HG03175 (cell line): Measurements from ENCODE around the gene COX6B1.
"Not testable (repeated sequence)": the region's sequence is repeated elsewhere in the genome, so short reads cannot be mapped to it uniquely, and the experiment has no call there.

ENCODE experiments used
- ATAC-seq: cut with Tn5 transposase; IDR thresholded peaks from one replicate; pipeline ENCODE4 v1.9.1; 2021; ENCODE audit warnings: mild to moderate bottlenecking, moderate library complexity; ENCODE audit not compliant: unreplicated experiment

Gene COX6B1

GRCh38 chr19:35665157-35665556 is 17.0 kb downstream of the COX6B1 start:
- ATAC-seq = no peak

DNA sequence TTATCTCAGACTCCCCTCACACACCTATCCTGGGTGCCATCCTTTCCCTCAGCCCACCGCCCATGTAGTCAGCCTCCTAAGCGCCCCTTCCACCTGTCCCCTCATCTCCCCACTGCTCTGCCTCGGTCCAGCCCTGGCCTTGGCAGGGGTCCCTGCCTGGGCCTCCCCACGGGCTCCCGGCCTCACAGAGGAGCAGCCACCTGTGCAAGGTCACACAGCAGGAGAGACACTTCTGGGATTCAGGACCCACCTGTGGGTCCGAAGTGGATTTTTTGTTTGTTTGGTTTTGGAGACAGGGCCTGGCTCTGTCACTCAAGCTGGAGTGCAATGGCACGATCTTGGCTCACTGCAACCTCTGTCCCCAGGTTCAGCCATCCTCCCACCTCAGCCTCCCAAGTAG is 17.5 kb downstream of the COX6B1 start:
- no peak for ATAC-seq

DNA sequence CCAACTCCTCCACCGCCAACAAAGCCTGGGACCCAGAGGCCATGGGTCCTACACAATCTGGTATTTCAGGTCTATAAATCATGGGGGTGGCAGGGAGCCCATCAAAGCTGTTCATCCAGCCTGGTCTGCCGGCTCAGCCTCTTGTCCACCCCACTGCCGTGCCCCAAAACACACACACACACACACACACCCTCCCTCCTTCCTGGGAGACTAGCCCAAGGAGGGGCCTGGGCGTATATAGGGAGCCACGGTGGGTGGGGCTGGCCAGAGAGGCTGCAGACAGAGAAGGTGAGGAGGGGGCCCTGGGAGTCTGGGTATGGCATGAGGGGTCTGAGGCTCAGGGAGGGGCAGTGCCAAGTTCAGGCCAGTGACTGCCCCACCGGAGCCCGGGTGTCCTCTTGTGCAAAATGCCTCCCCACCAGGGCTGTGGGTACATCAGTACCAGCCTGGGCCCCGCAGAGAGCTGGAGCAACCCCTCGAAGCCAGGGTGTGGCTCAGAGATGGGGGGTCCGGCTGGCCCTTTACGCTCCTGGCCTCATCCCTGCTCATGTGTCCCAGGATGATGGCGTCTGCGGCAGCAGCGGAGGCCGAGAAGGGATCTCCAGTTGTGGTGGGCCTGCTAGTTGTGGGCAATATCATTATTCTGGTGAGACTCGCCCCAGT is 18.3 kb downstream of the COX6B1 start, which contains the start of gene UPK1A:
Gene UPK1A, plus strand, starts transcription at position 267 of the 663 bp plus-strand sequence. Its CDS starts 296 bp downstream, at position 563.
- no peak for ATAC-seq

GRCh38 chr19:35669566-35669965 is 21.4 kb downstream of the COX6B1 start:
- no peak for ATAC-seq

- no peak for ATAC-seq
These were observed 21.9 kb downstream of the COX6B1 start for GRCh38 chr19:35669974-35670373.

DNA sequence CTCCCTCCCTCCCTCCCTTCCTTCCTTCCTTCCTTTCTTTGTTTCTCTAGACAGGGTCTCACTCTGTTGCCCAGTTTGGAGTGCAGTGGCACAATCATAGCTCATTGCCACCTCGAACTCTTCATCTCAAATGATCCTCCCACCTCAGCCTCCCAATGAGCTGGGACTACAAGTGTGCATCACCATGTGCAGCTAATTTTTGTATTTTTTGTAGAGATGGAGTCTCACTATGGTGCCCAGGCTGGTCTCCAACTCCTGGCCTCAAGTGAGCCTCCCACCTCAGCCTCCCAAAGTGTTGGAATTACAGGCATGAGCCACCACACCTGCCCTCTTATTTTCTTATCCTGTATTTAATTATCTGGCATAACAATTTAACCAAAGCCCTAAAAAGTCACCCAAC is 22.6 kb downstream of the COX6B1 start:
- ATAC-seq = no peak

- ATAC-seq = no peak
These were observed 23.7 kb downstream of the COX6B1 start for GRCh38 chr19:35671818-35672217.

- no peak for ATAC-seq
These were observed 25.1 kb downstream of the COX6B1 start for GRCh38 chr19:35673121-35673804.

DNA sequence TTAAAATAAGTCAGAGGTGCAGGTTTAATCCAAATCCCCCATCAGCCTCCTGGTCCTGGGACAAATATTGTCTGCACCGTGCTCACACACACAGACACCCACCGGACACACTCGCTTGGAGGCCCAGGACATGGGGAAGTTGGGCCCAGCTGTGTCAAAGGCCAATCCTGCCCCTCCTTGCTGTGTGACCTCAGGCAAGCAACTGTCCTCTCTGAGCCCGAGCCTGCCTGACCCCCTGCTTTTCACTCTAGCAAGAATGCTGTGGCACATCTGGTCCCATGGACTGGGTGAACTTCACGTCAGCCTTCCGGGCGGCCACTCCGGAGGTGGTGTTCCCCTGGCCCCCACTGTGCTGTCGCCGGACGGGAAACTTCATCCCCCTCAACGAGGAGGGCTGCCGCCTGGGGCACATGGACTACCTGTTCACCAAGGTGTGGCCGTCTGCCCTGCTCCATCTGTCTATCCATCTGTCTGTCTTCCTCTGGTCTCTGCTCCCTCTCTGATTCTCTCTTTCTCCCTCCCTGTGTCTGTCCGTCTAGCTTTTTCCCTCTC is 27.5 kb downstream of the COX6B1 start:
- no peak for ATAC-seq

DNA sequence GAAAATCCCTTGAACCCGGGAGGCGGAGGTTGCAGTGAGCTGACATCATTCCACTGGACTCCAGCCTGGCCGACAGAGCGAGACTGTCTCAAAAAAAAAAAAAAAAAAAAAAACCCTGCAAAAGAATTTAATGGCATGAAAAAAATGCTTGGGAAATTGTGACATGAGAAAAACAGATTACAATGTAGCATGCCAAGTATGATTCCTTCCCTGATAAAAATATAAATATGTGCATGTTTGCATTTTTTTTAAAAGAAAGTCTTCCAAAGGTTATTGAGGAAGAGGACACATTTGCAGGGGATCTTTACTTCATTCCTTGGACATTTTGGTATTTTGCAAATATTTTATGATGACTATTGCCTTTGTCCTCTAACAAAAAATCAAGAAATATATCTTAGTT is 41.7 kb downstream of the COX6B1 start:
- ATAC-seq = no peak

DNA sequence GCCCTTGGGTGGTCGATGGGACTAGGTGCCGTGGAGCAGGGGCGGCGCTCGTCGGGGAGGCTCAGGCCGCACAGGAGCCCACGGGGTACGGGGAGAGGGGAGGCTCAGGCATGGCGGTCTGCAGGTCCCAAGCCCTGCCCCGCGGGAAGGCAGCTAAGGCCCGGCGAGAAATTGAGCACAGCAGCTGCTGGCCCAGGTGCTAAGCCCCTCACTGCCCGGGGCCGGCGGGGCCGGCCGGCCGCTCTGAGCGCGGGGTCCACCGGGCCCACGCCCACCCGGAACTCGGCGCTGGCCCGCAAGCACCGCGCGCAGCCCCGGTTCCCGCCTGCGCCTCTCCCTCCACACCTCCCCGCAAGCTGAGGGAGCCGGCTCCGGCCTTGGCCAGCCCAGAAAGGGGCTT is 43.0 kb downstream of the COX6B1 start:
- not testable (repeated sequence) for ATAC-seq

DNA sequence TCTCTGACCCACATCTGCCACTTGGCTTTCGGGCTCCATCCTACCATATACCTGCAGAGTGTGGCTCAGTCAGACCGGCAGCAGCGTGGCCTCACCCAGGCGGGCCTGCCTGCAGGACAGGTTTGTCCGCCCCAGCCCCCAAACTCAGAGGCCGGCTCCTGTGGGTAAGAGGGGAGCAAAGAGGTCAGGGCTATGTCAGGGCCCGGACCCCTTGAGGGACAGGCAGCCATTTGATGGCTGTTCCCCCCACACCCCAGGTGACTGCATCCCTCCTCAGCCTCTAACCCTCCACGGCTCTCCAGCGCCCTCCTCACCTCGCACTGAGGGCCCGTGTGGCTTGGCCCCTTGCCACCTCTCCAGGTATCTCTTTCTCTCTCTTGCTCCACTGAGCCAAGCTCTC is 43.9 kb downstream of the COX6B1 start:
- ATAC-seq = no peak

DNA sequence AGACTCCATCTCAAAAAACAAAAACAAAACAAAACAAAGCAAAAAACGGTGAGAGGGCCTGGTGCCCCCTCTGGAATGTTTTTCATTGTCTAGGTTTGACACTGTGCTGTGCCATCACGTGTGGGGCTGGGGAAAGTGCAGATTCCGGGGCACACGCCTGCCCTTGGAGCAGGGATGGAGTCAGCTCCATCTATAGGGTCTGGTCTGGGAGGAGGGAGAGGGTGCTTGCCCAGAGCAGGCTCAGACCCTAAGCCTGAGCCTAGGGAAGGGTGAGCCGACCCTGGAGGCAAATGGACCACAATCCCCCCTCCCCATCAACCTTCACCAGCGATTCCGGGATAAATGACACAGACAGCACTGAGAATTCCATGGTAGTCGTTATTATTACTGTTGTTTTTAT is 45.3 kb downstream of the COX6B1 start:
- ATAC-seq = no peak

DNA sequence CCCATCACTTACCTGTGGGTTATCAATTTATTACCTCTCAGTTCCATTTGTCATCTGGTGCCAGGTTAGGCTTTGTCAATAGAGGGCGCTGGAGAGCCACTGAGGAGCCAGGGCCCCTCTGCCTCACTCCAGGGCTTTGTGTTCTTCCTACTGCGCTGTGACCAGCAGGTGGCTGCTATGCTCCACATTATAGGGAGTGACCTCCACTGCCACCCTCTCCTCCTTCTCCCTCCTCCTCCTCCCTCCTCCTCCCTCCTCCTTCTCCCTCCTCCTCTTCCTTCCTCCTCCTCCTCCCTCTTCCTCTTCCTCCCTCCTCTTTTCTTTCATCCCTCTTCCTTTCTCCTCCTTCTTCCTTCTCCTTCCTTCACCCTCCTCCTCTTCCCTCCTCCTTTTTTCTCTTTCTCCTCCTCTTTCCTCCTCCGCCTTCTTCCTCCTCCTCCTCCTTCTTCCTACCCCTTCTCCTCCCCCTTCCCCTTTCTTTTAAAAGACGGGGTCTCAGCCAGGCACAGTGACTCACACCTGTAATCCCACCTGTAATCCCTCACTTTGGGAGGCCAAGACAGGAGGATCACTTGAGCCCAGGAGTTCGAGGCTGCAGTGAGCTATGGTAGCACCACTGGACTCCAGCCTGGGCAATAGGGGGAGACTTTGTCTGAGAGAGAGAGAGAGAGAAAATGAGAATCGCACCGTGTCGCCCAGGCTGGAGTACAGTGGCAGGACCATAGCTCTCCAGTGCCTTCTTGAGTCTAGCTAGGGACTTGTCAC is 45.9 kb downstream of the COX6B1 start:
- peak; percentile 82 for ATAC-seq

GRCh38 chr19:35695895-35696422 is 47.8 kb downstream of the COX6B1 start:
- no peak for ATAC-seq

GRCh38 chr19:35696835-35697234 is 48.7 kb downstream of the COX6B1 start:
- no peak for ATAC-seq

GRCh38 chr19:35702223-35703012 is 54.3 kb downstream of the COX6B1 start:
- ATAC-seq = peak; percentile 98

DNA sequence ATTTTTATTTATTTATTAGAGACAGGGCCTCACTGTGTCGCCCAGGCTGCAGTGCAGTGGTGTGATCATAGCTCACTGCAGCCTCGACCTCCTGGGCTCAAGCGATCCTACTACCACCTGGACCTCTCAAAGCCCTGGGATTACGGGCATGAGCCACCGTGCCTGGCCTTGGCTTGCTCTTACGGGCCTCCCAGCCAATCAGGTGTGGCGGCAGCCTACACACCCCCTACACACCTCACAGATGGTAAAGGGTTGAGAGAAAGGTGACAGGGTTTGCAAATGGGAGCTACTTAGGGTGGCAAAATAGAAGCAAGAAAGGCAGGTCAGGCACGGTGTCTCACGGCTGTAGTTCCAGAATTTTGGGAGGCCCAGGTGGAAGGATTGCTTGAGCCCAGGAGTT is 55.2 kb downstream of the COX6B1 start:
- no peak for ATAC-seq

DNA sequence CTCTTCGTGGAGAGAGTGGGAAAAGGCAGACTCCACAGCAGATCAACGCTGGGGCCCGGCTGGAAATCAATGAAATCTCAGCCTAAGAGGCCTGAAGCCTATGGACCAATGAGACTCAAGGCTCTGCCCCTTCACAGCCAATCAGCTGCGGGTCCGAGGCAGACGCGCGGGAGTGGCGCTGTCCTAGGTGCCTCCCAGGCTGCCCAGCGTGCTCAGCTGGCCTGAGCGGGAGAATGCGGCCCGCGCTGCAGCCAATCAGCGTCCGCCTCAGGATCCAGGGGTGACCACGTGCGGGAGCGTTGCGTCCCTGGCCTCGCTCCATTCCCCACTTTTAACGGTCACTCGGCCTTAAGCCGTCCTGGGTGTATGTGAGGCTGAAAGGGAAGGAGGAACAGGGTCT is 56.1 kb downstream of the COX6B1 start, which contains the start of gene ZBTB32:
Gene ZBTB32, plus strand, starts transcription at position 341 of the 400 bp plus-strand sequence. CDS start 10,069 bp downstream, outside the sequence.
- ATAC-seq = no peak
